ENCODE data around the gene CST4. TPM values are rescaled to one million over a fixed set of nuclear protein-coding genes. Genes with fewer than 3 reads are reported as not detected.

Gene CST4
- total and polyA plus RNA-seq, 10 donors = not detected

Small RNA genes lying within 50 kb of the gene (small RNA-seq; reads per million reads assigned to genes)
- 0 reads per million in 4 donors for gene CST2P1

Other genes starting within 250 kb of the CST4 start
- gene CSTL1, start 249.4 kb downstream of the CST4 start, total RNA-seq = not detected
- not detected for gene CSTL1, start 249.4 kb downstream of the CST4 start, polyA plus RNA-seq
- not detected for gene CST11, start 236.2 kb downstream of the CST4 start, total RNA-seq
- gene CST11, start 236.2 kb downstream of the CST4 start, polyA plus RNA-seq = not detected
- not detected for gene CST8, start 197.9 kb downstream of the CST4 start, total RNA-seq
- not detected for gene CST8, start 197.9 kb downstream of the CST4 start, polyA plus RNA-seq
- not detected for gene CST9L, start 120.6 kb downstream of the CST4 start, total RNA-seq
- gene CST9L, start 120.6 kb downstream of the CST4 start, polyA plus RNA-seq = not detected
- gene CST9, start 83.1 kb downstream of the CST4 start, total RNA-seq = not detected
- gene CST9, start 83.1 kb downstream of the CST4 start, polyA plus RNA-seq = not detected
- gene CST3, start 51.1 kb downstream of the CST4 start, total RNA-seq = 1,000 to 10,000 TPM in 3 of 7 donors, 100 to 1,000 TPM in 4; 501 to 1,082 (median 830) TPM
- gene CST3, start 51.1 kb downstream of the CST4 start, polyA plus RNA-seq = 100 to 1,000 TPM; 199 to 272 (median 267) TPM
- not detected for gene CST1, start 61.9 kb upstream of the CST4 start, total RNA-seq
- not detected for gene CST1, start 61.9 kb upstream of the CST4 start, polyA plus RNA-seq
- not detected for gene CST2, start 137.7 kb upstream of the CST4 start, total RNA-seq
- under 1 TPM; 0.16 to 0.96 (median 0.50) TPM for gene CST2, start 137.7 kb upstream of the CST4 start, polyA plus RNA-seq
- gene CST5, start 190.7 kb upstream of the CST4 start, total RNA-seq = not detected
- not detected for gene CST5, start 190.7 kb upstream of the CST4 start, polyA plus RNA-seq